HCT116 (cell line): Measurements from ENCODE around the gene HK3. TPM values are rescaled to one million over a fixed set of nuclear protein-coding genes. Genes with fewer than 3 reads are reported as not detected.

ENCODE experiments used
- ATAC-seq: fragments of 200-7000 bp; cut with Tn5 transposase; 2 replicates; pipeline ENCODE4 v1.9.1; 2020; ENCODE audit warnings: mild to moderate bottlenecking, moderate library complexity
- BruUV-seq: library from RNA; stranded (reverse); fragments of 400-500 nt; replicated peaks from 2 replicates; lab custom pipeline; 2021; lab: Mats Ljungman, UMichigan
- CTCF ChIA-PET: fragments of 300-600 bp; sonication (Branson Sonifier 250); formaldehyde crosslinking; loops from one replicate; lab custom pipeline; 2021; ENCODE audit warnings: antibody characterized with exemption; lab: Charles Lee
- POLR2A ChIA-PET: fragments of 300-600, 350-600 bp; sonication (Branson Sonifier 250); formaldehyde crosslinking; loops from one replicate; lab custom pipeline; 2021; ENCODE audit warnings: antibody characterized with exemption; lab: Charles Lee
- RAD21 ChIA-PET, 2 experiments: fragments of 300-600 bp; sonication (Branson Sonifier 250); formaldehyde crosslinking; loops; one replicate each; lab custom pipeline; 2023; ENCODE audit warnings: low total read pairs in 2 of 2; ENCODE audit not compliant: uncharacterized antibody in 2 of 2, unreplicated experiment in 2 of 2, low non-redundant PET in 1 of 2; lab: Charles Lee
- DNase-seq: peaks from one replicate; pipeline ENCODE4 v3.0.0-alpha.2; 2010; ENCODE audit warnings: low read depth, low spot score
- H2AFZ ChIP-seq: fragments of 200-600 bp; shearing (Covaris generic), sonication (generic); 2 replicates; pipeline ENCODE4 v1.6.1; 2017; ENCODE audit warnings: low read depth, mixed run types, mixed read lengths, antibody characterized with exemption, low read length; ENCODE audit not compliant: poor library complexity, severe bottlenecking
- H3K27ac ChIP-seq: 2 replicates; pipeline ENCODE4 v1.5.1; 2012; ENCODE audit warnings: low read depth, low read length
- H3K27me3 ChIP-seq: fragments of 200-600 bp; sonication (generic); 2 replicates; pipeline ENCODE4 v1.6.1; 2016; ENCODE audit warnings: mixed run types, low read length, mixed read lengths; ENCODE audit not compliant: insufficient read depth
- H3K36me3 ChIP-seq, 2 experiments: fragments of 200-500 bp in 1 of 2; fragments of 200-600 bp in 1 of 2; sonication (Bioruptor generic) in 1 of 2; sonication (generic) in 1 of 2; 2 replicates each; pipeline versions ENCODE4 v1.5.1 to v1.6.1; 2014 to 2016; ENCODE audit warnings: low read length in 2 of 2, inconsistent platforms in 1 of 2, mixed read lengths in 1 of 2, mixed run types in 1 of 2; ENCODE audit not compliant: insufficient read depth in 2 of 2, control insufficient read depth in 1 of 2
- H3K4me1 ChIP-seq, 2 experiments: fragments of 200-600 bp in 1 of 2; sonication (generic) in 1 of 2; 2 replicates each; pipeline versions ENCODE4 v1.5.1 to v1.6.1; 2012 to 2017; ENCODE audit warnings: low read length in 2 of 2, inconsistent platforms in 1 of 2, mild to moderate bottlenecking in 1 of 2, mixed read lengths in 1 of 2, mixed run types in 1 of 2, moderate library complexity in 1 of 2; ENCODE audit not compliant: insufficient read depth in 2 of 2, control insufficient read depth in 1 of 2
- H3K4me2 ChIP-seq: fragments of 200-600 bp; sonication (generic); 2 replicates; pipeline ENCODE4 v1.6.1; 2017; ENCODE audit warnings: mixed run types, low read length, mixed read lengths
- H3K4me3 ChIP-seq, 2 experiments: fragments of 200-600 bp in 1 of 2; sonication (generic) in 1 of 2; replicated peaks in 1 of 2; 2 replicates each; pipeline ENCODE4 v1.5.1; 2011 to 2016; ENCODE audit warnings: low read length in 2 of 2, control low read depth in 1 of 2, low read depth in 1 of 2, mild to moderate bottlenecking in 1 of 2, mixed read lengths in 1 of 2, mixed run types in 1 of 2
- H3K79me2 ChIP-seq: fragments of 200-600 bp; sonication (generic); 2 replicates; pipeline ENCODE4 v1.6.1; 2017; ENCODE audit warnings: mild to moderate bottlenecking, mixed run types, low read length, moderate library complexity, mixed read lengths; ENCODE audit not compliant: insufficient read depth
- H3K9ac ChIP-seq: fragments of 200-600 bp; sonication (generic); 2 replicates; pipeline ENCODE4 v1.6.1; 2016; ENCODE audit warnings: low read length, mixed read lengths
- H3K9me2 ChIP-seq: fragments of 200-600 bp; sonication (generic), shearing (Covaris generic); 2 replicates; pipeline ENCODE4 v1.6.1; 2017; ENCODE audit warnings: mixed run types, mild to moderate bottlenecking, moderate library complexity; ENCODE audit not compliant: insufficient read depth
- H3K9me3 ChIP-seq, 2 experiments: fragments of 200-500 bp in 1 of 2; fragments of 200-600 bp in 1 of 2; sonication (Bioruptor generic) in 1 of 2; sonication (generic) in 1 of 2; 2 replicates each; pipeline ENCODE4 v1.6.1; 2014 to 2017; ENCODE audit warnings: low read length in 2 of 2, mixed read lengths in 2 of 2, inconsistent platforms in 1 of 2, low read depth in 1 of 2, mild to moderate bottlenecking in 1 of 2, mixed run types in 1 of 2, moderate library complexity in 1 of 2; ENCODE audit not compliant: control insufficient read depth in 1 of 2, insufficient read depth in 1 of 2
- H4K20me1 ChIP-seq: fragments of 200-600 bp; sonication (generic), shearing (Covaris generic); 2 replicates; pipeline ENCODE4 v1.6.1; 2017; ENCODE audit warnings: mixed run types, mild to moderate bottlenecking, moderate library complexity; ENCODE audit not compliant: insufficient read depth
- ATF3 ChIP-seq: IDR thresholded peaks from 2 replicates; pipeline ENCODE4 v1.6.1; 2012
- CBX3 ChIP-seq: IDR thresholded peaks from 2 replicates; pipeline ENCODE4 v1.6.1; 2012; ENCODE audit warnings: low read depth
- CEBPB ChIP-seq: IDR thresholded peaks from 2 replicates; pipeline ENCODE4 v1.6.1; 2012; ENCODE audit warnings: low read depth
- ELF1 ChIP-seq: IDR thresholded peaks from 2 replicates; pipeline ENCODE4 v1.6.1; 2012; ENCODE audit warnings: low read depth, borderline replicate concordance
- EZH2 ChIP-seq: fragments of 200-600 bp; sonication (generic); IDR thresholded peaks from 2 replicates; pipeline ENCODE4 v1.6.1; 2017; ENCODE audit warnings: antibody characterized with exemption, mixed run types
- EZH2phosphoT487 ChIP-seq: fragments of 200-600 bp; IDR thresholded peaks from 2 replicates; pipeline ENCODE4 v1.6.1; 2018; ENCODE audit warnings: antibody characterized with exemption, borderline replicate concordance
- FOSL1 ChIP-seq: IDR thresholded peaks from 2 replicates; pipeline ENCODE4 v1.6.1; 2012; ENCODE audit warnings: low read depth
- MAX ChIP-seq: IDR thresholded peaks from 2 replicates; pipeline ENCODE4 v1.6.1; 2012
- POLR2A ChIP-seq: IDR thresholded peaks from 2 replicates; pipeline ENCODE4 v1.7.0; 2011; ENCODE audit warnings: borderline replicate concordance; ENCODE audit not compliant: insufficient read depth, insufficient read length; ENCODE audit errors: extremely low read depth
- POLR2AphosphoS5 ChIP-seq: IDR thresholded peaks from 2 replicates; pipeline ENCODE4 v1.6.1; 2011; ENCODE audit warnings: mild to moderate bottlenecking, low read depth, low read length, moderate library complexity
- RAD21 ChIP-seq: IDR thresholded peaks from 2 replicates; pipeline ENCODE4 v1.6.1; 2012; ENCODE audit warnings: low read depth, mild to moderate bottlenecking
- REST ChIP-seq: IDR thresholded peaks from 2 replicates; pipeline ENCODE4 v1.6.1; 2012; ENCODE audit warnings: low read depth
- SIN3A ChIP-seq: IDR thresholded peaks from 2 replicates; pipeline ENCODE4 v1.6.1; 2012; ENCODE audit warnings: low read depth
- SP1 ChIP-seq: IDR thresholded peaks from 2 replicates; pipeline ENCODE4 v1.6.1; 2012; ENCODE audit warnings: low read depth
- SRF ChIP-seq: IDR thresholded peaks from 2 replicates; pipeline ENCODE4 v1.6.1; 2012; ENCODE audit warnings: low read depth
- TCF7L2 ChIP-seq: IDR thresholded peaks from 2 replicates; pipeline ENCODE4 v1.7.0; 2011; ENCODE audit warnings: borderline replicate concordance, inconsistent platforms; ENCODE audit not compliant: insufficient read depth, insufficient read length; ENCODE audit errors: extremely low read depth
- ZFX ChIP-seq: fragments of 450-650 bp; IDR thresholded peaks from 2 replicates; pipeline ENCODE4 v1.6.1; 2017
- ZNF274 ChIP-seq: fragments of 200-500 bp; sonication (Bioruptor generic); IDR thresholded peaks from 2 replicates; pipeline ENCODE4 v1.6.1; 2014; ENCODE audit warnings: mild to moderate bottlenecking, low read depth, low read length, inconsistent platforms
- intact Hi-C: fragments of 100-400 bp; cut with micrococcal nuclease; formaldehyde crosslinking; loops from 2 replicates; pipeline ENCODE4 v1.10.0; 2022
- total RNA-seq: library from RNA; stranded (reverse); gene quantifications from one replicate; pipeline ENCODE4 v1.2.1, GENCODE V29; 2021; ENCODE audit not compliant: unreplicated experiment

The HK3 gene
- total RNA-seq, 1 experiment from 2014 or later: 0.30 TPM

- Histone ChIP-seq H2AFZ (no peak overlapping the region), H3K4me2 (no peak overlapping the region), H3K4me1 (no peaks in the 10 kb centered on the region), H3K9ac (no peak overlapping the region), H3K9me3 (no peaks in the 10 kb centered on the region), H3K27me3 (no peaks in the 10 kb centered on the region), H3K79me2 (no peaks in the 10 kb centered on the region), H4K20me1 (no peaks in the 10 kb centered on the region), H3K4me3 (no peak overlapping the region), H3K36me3 (no peaks in the 10 kb centered on the region), H3K27ac (no peak overlapping the region), H3K9me2 (no peaks in the 10 kb centered on the region)
- RAD21 ChIA-PET: no interaction called here
- BruUV-seq: no TSS peak
- no peak for DNase-seq
- ATAC-seq: no peak
- CTCF ChIA-PET: no interaction called here
- intact Hi-C loops: no loop called here
- TF ChIP-seq ZNF274 (no peak), TCF7L2 (no peak), POLR2AphosphoS5 (no peak), REST (no peak), EZH2 (no peak), SP1 (no peak), ZFX (no peak), MAX (no peak), RAD21 (no peak), ELF1 (no peak), CBX3 (no peak), CEBPB (no peak), ATF3 (no peak), SIN3A (no peak), SRF (no peak), EZH2phosphoT487 (no peak), FOSL1 (no peak), POLR2A (no peak)
- POLR2A ChIA-PET: no interaction called here
These were observed 18.0 kb downstream of the HK3 start for GRCh38 chr5:176881021-176881749.
